K562 (cell line): Measurements from ENCODE around the gene SOS1. TPM values are rescaled to one million over a fixed set of nuclear protein-coding genes. Genes with fewer than 3 reads are reported as not detected.

ENCODE experiments used
- ATAC-seq: fragments of 200-7000 bp; cut with Tn5 transposase; 3 replicates; pipeline ENCODE4 v1.9.1; 2020; ENCODE audit warnings: moderate library complexity
- BruUV-seq: library from RNA; stranded (reverse); fragments of 400-500 nt; replicated peaks from 2 replicates; lab custom pipeline; 2021; lab: Mats Ljungman, UMichigan
- CTCF ChIA-PET: fragments of 300-600 bp; formaldehyde crosslinking; extraction: SDS; loops from one replicate; lab custom pipeline; 2021; ENCODE audit warnings: low intra/inter-chr PET ratio; lab: Yijun Ruan, JAX
- POLR2A ChIA-PET: fragments of 300-600, 350-650 bp; sonication (Branson Sonifier 250); formaldehyde crosslinking; extraction: SDS; loops from one replicate; lab custom pipeline; 2021; ENCODE audit warnings: antibody characterized with exemption, inconsistent platforms; lab: Yijun Ruan, JAX
- DNase-seq, 4 experiments: peaks; one replicate each; pipeline versions ENCODE4 v3.0.0 to v3.0.0-alpha.2; 2011 to 2018; ENCODE audit warnings: low spot score in 3 of 4, mixed read lengths in 3 of 4; ENCODE audit errors: extremely low read depth in 1 of 4
- FAIRE-seq: peaks from 2 replicates; lab custom pipeline; 2011; peaks lifted over from hg19 to GRCh38; lab: Jason Lieb, UNC
- H2AFZ ChIP-seq: 2 replicates; pipeline ENCODE4 v1.6.0; 2011; ENCODE audit warnings: low read depth, low read length, control low read depth, inconsistent platforms
- H3K27ac ChIP-seq: fragments of 200-600 bp; 3 replicates; pipeline ENCODE4 v1.8.0; 2011; ENCODE audit warnings: low read depth, mild to moderate bottlenecking, control low read depth, inconsistent platforms, low read length, moderate library complexity, mixed read lengths; ENCODE audit errors: extremely low read depth
- H3K27me3 ChIP-seq, 2 experiments: fragments of 300-600 bp in 1 of 2; 2 replicates in 1 of 2; 3 replicates in 1 of 2; pipeline versions ENCODE4 v1.6.0 to v1.8.0; 2011; ENCODE audit warnings: inconsistent platforms in 2 of 2, low read length in 2 of 2, mild to moderate bottlenecking in 1 of 2, mixed read lengths in 1 of 2, moderate library complexity in 1 of 2; ENCODE audit not compliant: control insufficient read depth in 2 of 2, insufficient read depth in 2 of 2
- H3K36me3 ChIP-seq: fragments of 300-600 bp; 3 replicates; pipeline ENCODE4 v1.8.0; 2011; ENCODE audit warnings: mild to moderate bottlenecking, low read length, inconsistent platforms; ENCODE audit not compliant: control insufficient read depth, insufficient read depth
- H3K4me1 ChIP-seq, 2 experiments: fragments of 200-600 bp in 1 of 2; replicated peaks in 1 of 2; 2 replicates in 1 of 2; 3 replicates in 1 of 2; pipeline versions ENCODE4 v1.5.1 to v1.8.0; 2011; ENCODE audit warnings: inconsistent platforms in 2 of 2, low read length in 2 of 2, mild to moderate bottlenecking in 1 of 2, mixed read lengths in 1 of 2, moderate library complexity in 1 of 2; ENCODE audit not compliant: control insufficient read depth in 2 of 2, insufficient read depth in 2 of 2
- H3K4me2 ChIP-seq: 2 replicates; pipeline ENCODE4 v1.6.1; 2011; ENCODE audit warnings: low read length, control low read depth, inconsistent platforms, mixed read lengths; ENCODE audit not compliant: insufficient read depth
- H3K4me3 ChIP-seq: fragments of 200-600 bp; sonication (generic), shearing (Covaris generic); 2 replicates; pipeline ENCODE4 v1.5.1; 2016; ENCODE audit warnings: control low read depth, inconsistent platforms
- H3K79me2 ChIP-seq: fragments of 200-600 bp; 3 replicates; pipeline ENCODE4 v1.8.0; 2011; ENCODE audit warnings: low read length, inconsistent platforms; ENCODE audit not compliant: control insufficient read depth, insufficient read depth
- H3K9ac ChIP-seq, 2 experiments: 2 replicates each; pipeline versions ENCODE4 v1.6.0 to v1.6.1; 2011; ENCODE audit warnings: low read depth in 2 of 2, low read length in 2 of 2, control low read depth in 1 of 2, inconsistent platforms in 1 of 2, mild to moderate bottlenecking in 1 of 2, mixed read lengths in 1 of 2; ENCODE audit not compliant: insufficient read depth in 1 of 2
- H3K9me1 ChIP-seq: one replicate; pipeline ENCODE4 v1.6.0; 2011; ENCODE audit warnings: inconsistent platforms, mild to moderate bottlenecking, low read length, moderate library complexity; ENCODE audit not compliant: control insufficient read depth, insufficient read depth
- H3K9me3 ChIP-seq: replicated peaks from 2 replicates; pipeline ENCODE4 v1.5.1; 2011; ENCODE audit warnings: low read depth, low read length, inconsistent platforms; ENCODE audit not compliant: control insufficient read depth, insufficient read depth
- H4K20me1 ChIP-seq: replicated peaks from 2 replicates; pipeline ENCODE4 v1.6.1; 2011; ENCODE audit warnings: low read length, inconsistent platforms, mixed read lengths; ENCODE audit not compliant: control insufficient read depth, insufficient read depth
- HLTF ChIP-seq: fragments of 450-650 bp; IDR thresholded peaks from 2 replicates; pipeline ENCODE4 v1.6.1; 2016
- MEF2A ChIP-seq: IDR thresholded peaks from 2 replicates; pipeline ENCODE4 v1.6.1; 2011; ENCODE audit warnings: low read depth, mild to moderate bottlenecking, low read length, moderate library complexity; ENCODE audit not compliant: control insufficient read depth
- RBBP5 ChIP-seq: fragments of 200-600 bp; sonication (generic); IDR thresholded peaks from 2 replicates; pipeline ENCODE4 v1.6.1; 2012; ENCODE audit warnings: borderline replicate concordance, mild to moderate bottlenecking, low read length, control low read depth, inconsistent platforms; ENCODE audit not compliant: insufficient read depth, poor library complexity, severe bottlenecking
- SRSF7 ChIP-seq: fragments of 200-400 bp; formaldehyde crosslinking; optimal IDR thresholded peaks from 2 replicates; pipeline ENCODE3; 2017; ENCODE audit warnings: mild to moderate bottlenecking, low read depth, low read length
- TCF3 ChIP-seq: sonication (generic); formaldehyde crosslinking; IDR thresholded peaks from 2 replicates; pipeline ENCODE4 v1.4.0; 2020; ENCODE audit warnings: mild to moderate bottlenecking, missing genetic modification reagents
- YBX1 ChIP-seq: fragments of 450-650 bp; IDR thresholded peaks from 2 replicates; pipeline ENCODE4 v1.7.1; 2016; ENCODE audit warnings: mild to moderate bottlenecking
- ZFP30 ChIP-seq: fragments of 250-450 bp; sonication (Bioruptor Pico); IDR thresholded peaks from 2 replicates; pipeline ENCODE4 v1.8.0; 2022; ENCODE audit warnings: moderate library complexity, mild to moderate bottlenecking, inconsistent platforms, borderline replicate concordance
- ZNF140 ChIP-seq: fragments of 250-450 bp; sonication (Bioruptor Pico); IDR thresholded peaks from 2 replicates; pipeline ENCODE4 v1.8.0; 2021; ENCODE audit warnings: moderate library complexity, mild to moderate bottlenecking, inconsistent platforms
- ZNF561 ChIP-seq: fragments of 450-650 bp; formaldehyde crosslinking; conservative IDR thresholded peaks from 2 replicates; pipeline ENCODE4 v1.4.0; 2020; ENCODE audit warnings: mild to moderate bottlenecking, moderate library complexity
- ZNF695 ChIP-seq: fragments of 450-650 bp; formaldehyde crosslinking; IDR thresholded peaks from 2 replicates; pipeline ENCODE4 v1.4.0; 2020; ENCODE audit warnings: mild to moderate bottlenecking, moderate library complexity
- WGBS: fragments of 100-300 bp; shearing (Covaris generic); methylation state at CpG from one replicate; pipeline ENCODE4 v1.1.6; 2016; ENCODE audit warnings: low coverage, mixed read lengths; ENCODE audit not compliant: insufficient coverage; ENCODE audit errors: missing lambda C conversion rate; 5-methylcytosine and 5-hydroxymethylcytosine counted together
- in situ Hi-C: fragments of 300-500 bp; cut with MboI; formaldehyde crosslinking; loops from 4 replicates; pipeline ENCODE4 v1.15.0; 2018; ENCODE audit warnings: inconsistent platforms, mixed read lengths
- intact Hi-C: fragments of 100-400 bp; cut with micrococcal nuclease; formaldehyde crosslinking; loops from 2 replicates; pipeline ENCODE4 v1.14.2; 2022
- polyA plus RNA-seq, 8 experiments: library from polyadenylated mRNA; depleted of rRNA in 4 of 8; stranded (reverse) in 5 of 8; unstranded in 3 of 8; fragments of >200 nt; fragmentation: Nextera tagmentation in 2 of 8; fragmentation: Illumina TruSeq in 1 of 8; extraction: Ambion mirVana in 2 of 8; extraction: Trizol in 1 of 8; gene quantifications; 2 replicates each; pipeline versions ENCODE4 v1.2.1 to v1.2.3, GENCODE V29; 2011 to 2014; ENCODE audit warnings: inconsistent platforms in 1 of 8, missing spikeins in 1 of 8
- total RNA-seq, 7 experiments: library from RNA; depleted of rRNA in 6 of 7; stranded (reverse); fragments of >200 nt in 6 of 7; fragmentation: Illumina TruSeq in 2 of 7; extraction: Trizol in 2 of 7; gene quantifications; 2 replicates each; pipeline versions ENCODE4 v1.2.1 to v1.2.3, GENCODE V29; 2011 to 2021; ENCODE audit warnings: low replicate concordance in 1 of 7
- TF ChIP-seq, protein P1 (sequence below): fragments of 250-450 bp; sonication (Bioruptor Pico); IDR thresholded peaks from 2 replicates; pipeline ENCODE4 v1.4.0; 2020; ENCODE audit warnings: mild to moderate bottlenecking
- TF ChIP-seq, protein P2 (sequence below), 2 experiments: IDR thresholded peaks; 2 replicates each; pipeline ENCODE4 v1.6.1; 2011; ENCODE audit warnings: borderline replicate concordance in 1 of 2, control low read depth in 1 of 2, low read depth in 1 of 2, low read length in 1 of 2, mild to moderate bottlenecking in 1 of 2, mixed read lengths in 1 of 2, moderate library complexity in 1 of 2; ENCODE audit not compliant: insufficient read depth in 1 of 2, insufficient read length in 1 of 2, poor library complexity in 1 of 2, severe bottlenecking in 1 of 2; ENCODE audit errors: extremely low read depth in 1 of 2
- TF ChIP-seq, protein P3 (sequence below): fragments of 250-450 bp; sonication (Bioruptor Pico); IDR thresholded peaks from 2 replicates; pipeline ENCODE4 v1.9.0; 2021; ENCODE audit warnings: mild to moderate bottlenecking

SOS1 gene
- total and polyA plus RNA-seq, 9 of the 15 experiments (the other 6 are each of a cell fraction or from before 2014, with no cell fraction given), result 2.5 to 27.1 (median 16.3) TPM

DNA sequence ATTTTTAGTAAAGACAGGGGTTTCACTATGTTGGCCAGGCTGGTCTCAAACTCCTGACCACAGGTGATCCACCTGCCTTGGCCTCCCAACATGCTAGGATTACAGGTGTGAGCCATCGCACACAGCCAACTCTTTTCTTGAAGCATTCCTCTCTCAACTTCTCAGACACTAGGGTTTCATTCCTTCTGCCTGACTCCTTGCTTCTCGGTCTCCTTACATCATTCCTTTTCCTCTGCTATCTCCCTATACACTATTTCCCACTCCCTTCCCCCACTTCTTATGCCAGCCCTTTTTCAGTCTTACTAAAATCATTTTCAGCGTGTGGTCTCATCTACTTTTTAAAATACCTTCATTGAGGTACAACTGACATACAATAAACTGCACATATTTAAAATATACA is 6.1 kb downstream of the SOS1 start:
- DNase-seq (no peak), ATAC-seq (no peak), FAIRE-seq (no peak)
- TF ChIP-seq ZFP30, result no peak
- no peak for TF ChIP-seq SRSF7
- no peak for TF ChIP-seq RBBP5
- TF ChIP-seq ZNF561 (CRISPR knock-in tag), result no peak
- TF ChIP-seq ZNF140, result no peak
- no peak for TF ChIP-seq TCF3 (CRISPR knock-in tag)
- TF ChIP-seq, protein P1, sequence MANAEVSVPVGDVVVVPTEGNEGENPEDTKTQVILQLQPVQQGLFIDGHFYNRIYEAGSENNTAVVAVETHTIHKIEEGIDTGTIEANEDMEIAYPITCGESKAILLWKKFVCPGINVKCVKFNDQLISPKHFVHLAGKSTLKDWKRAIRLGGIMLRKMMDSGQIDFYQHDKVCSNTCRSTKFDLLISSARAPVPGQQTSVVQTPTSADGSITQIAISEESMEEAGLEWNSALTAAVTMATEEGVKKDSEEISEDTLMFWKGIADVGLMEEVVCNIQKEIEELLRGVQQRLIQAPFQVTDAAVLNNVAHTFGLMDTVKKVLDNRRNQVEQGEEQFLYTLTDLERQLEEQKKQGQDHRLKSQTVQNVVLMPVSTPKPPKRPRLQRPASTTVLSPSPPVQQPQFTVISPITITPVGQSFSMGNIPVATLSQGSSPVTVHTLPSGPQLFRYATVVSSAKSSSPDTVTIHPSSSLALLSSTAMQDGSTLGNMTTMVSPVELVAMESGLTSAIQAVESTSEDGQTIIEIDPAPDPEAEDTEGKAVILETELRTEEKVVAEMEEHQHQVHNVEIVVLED (CRISPR knock-in tag), result no peak
- no peak for TF ChIP-seq HLTF
- TF ChIP-seq, protein P2, sequence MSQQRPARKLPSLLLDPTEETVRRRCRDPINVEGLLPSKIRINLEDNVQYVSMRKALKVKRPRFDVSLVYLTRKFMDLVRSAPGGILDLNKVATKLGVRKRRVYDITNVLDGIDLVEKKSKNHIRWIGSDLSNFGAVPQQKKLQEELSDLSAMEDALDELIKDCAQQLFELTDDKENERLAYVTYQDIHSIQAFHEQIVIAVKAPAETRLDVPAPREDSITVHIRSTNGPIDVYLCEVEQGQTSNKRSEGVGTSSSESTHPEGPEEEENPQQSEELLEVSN (IDR thresholded peaks at IDR 0.05; ENCODE audit: borderline replicate concordance in 1 of 2, extremely low read depth in 1 of 2, insufficient read depth in 1 of 2, insufficient read length in 1 of 2, low read depth in 1 of 2, low read length in 1 of 2, poor library complexity in 1 of 2, severe bottlenecking in 1 of 2), result no peak
- no peak for TF ChIP-seq MEF2A
- TF ChIP-seq, protein P3, sequence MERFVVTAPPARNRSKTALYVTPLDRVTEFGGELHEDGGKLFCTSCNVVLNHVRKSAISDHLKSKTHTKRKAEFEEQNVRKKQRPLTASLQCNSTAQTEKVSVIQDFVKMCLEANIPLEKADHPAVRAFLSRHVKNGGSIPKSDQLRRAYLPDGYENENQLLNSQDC, result no peak
- TF ChIP-seq YBX1, result no peak
- TF ChIP-seq ZNF695, result no peak
- in situ Hi-C loops, result no loop called here
- Histone ChIP-seq H3K4me2 (no peak overlapping the region), H3K27ac (no peak overlapping the region), H3K79me2 (peaks cover 92% of the 10 kb centered on the region), H3K9me3 (no peaks in the 10 kb centered on the region), H3K9ac (no peak overlapping the region), H2AFZ (no peak overlapping the region), H3K36me3 (peaks cover 37% of the 10 kb centered on the region; the same call in 2 of the 3 replicates), H3K4me1 (peaks cover 0 to 10% of the 10 kb centered on the region in 2 experiments; a peak in 2 of 5 replicates), H3K4me3 (no peak overlapping the region), H3K9me1 (no peaks in the 10 kb centered on the region), H3K27me3 (no peaks in the 10 kb centered on the region), H4K20me1 (peaks cover 2% of the 10 kb centered on the region; the same call in 1 of the 2 replicates)
- ChIA-PET CTCF (no interaction called here), POLR2A (no interaction called here)
- WGBS, result 82% methylated on average over 2 of the region's 3 CpGs
- intact Hi-C loops, result no loop called here
- BruUV-seq, result no TSS peak
